SK-N-MC (cell line): ENCODE measurements around the gene TXNDC15.
"Not testable (repeated sequence)": the region's sequence is repeated elsewhere in the genome, so short reads cannot be mapped to it uniquely, and the experiment has no call there.

ENCODE experiments used
- DNase-seq: peaks from one replicate; pipeline ENCODE4 v3.0.0-alpha.2; 2011; ENCODE audit warnings: low read depth, low spot score
- H3K27ac ChIP-seq: fragments of 200-600 bp; sonication (generic); 2 replicates; pipeline ENCODE4 v1.5.1; 2016; ENCODE audit warnings: mixed run types
- H3K36me3 ChIP-seq: fragments of 200-600 bp; sonication (generic); 2 replicates; pipeline ENCODE4 v1.6.1; 2017; ENCODE audit warnings: antibody characterized with exemption, low read length, mixed read lengths; ENCODE audit not compliant: insufficient read depth
- H3K4me3 ChIP-seq: fragments of 200-600 bp; sonication (generic); 2 replicates; pipeline ENCODE4 v1.5.1; 2016
- H3K9ac ChIP-seq: fragments of 200-600 bp; sonication (generic); 2 replicates; pipeline ENCODE4 v1.8.0; 2017; ENCODE audit warnings: mixed run types, mixed read lengths; ENCODE audit not compliant: insufficient read length
- H3K9me3 ChIP-seq: fragments of 200-600 bp; sonication (generic); 2 replicates; pipeline ENCODE4 v1.6.1; 2017; ENCODE audit warnings: low read depth, mild to moderate bottlenecking, antibody characterized with exemption, low read length, moderate library complexity, mixed read lengths
- EZH2 ChIP-seq: fragments of 200-600 bp; sonication (generic); IDR thresholded peaks from one replicate; pipeline ENCODE4 v1.6.1; 2017; ENCODE audit warnings: antibody characterized with exemption
- FOXP2 ChIP-seq: optimal IDR thresholded peaks from 2 replicates; pipeline ENCODE3; 2011; ENCODE audit warnings: mild to moderate bottlenecking, moderate library complexity; ENCODE audit not compliant: insufficient read depth; ENCODE audit errors: extremely low read length, control extremely low read depth
- POLR2AphosphoS5 ChIP-seq: IDR thresholded peaks from 2 replicates; pipeline ENCODE4 v1.6.1; 2012; ENCODE audit warnings: mild to moderate bottlenecking, low read depth, low read length, borderline replicate concordance

TXNDC15 gene

DNA sequence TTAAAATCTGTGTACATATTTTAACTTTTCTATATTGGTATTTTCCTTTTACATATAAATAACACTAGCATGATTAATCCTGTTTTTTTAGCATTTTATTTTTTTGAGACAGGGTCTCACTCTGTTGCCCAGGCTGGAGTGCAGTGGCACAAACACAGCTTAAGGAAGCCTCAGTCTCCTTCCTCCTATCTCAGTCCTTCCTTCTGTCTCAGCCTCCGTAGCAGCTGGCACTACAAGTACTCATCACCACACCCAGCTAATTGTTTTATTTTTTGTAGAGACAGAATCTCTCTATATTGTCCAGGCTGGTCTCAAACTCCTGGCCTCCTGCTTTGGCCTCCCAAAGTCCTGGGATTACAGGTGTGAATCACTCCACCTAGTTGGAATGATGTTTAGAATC is 29.9 kb upstream of the TXNDC15 start:
- Histone ChIP-seq H3K4me3 (no peak overlapping the region), H3K27ac (0 out of 2 replicates have a peak overlapping the region, but pooled peaks have one; percentile 5), H3K9ac (no peak overlapping the region), H3K9me3 (no peaks in the 10 kb centered on the region), H3K36me3 (peaks cover 31% of the 10 kb centered on the region)
- TF ChIP-seq POLR2AphosphoS5 (no peak), FOXP2 (no peak), EZH2 (no peak)
- DNase-seq: no peak

DNA sequence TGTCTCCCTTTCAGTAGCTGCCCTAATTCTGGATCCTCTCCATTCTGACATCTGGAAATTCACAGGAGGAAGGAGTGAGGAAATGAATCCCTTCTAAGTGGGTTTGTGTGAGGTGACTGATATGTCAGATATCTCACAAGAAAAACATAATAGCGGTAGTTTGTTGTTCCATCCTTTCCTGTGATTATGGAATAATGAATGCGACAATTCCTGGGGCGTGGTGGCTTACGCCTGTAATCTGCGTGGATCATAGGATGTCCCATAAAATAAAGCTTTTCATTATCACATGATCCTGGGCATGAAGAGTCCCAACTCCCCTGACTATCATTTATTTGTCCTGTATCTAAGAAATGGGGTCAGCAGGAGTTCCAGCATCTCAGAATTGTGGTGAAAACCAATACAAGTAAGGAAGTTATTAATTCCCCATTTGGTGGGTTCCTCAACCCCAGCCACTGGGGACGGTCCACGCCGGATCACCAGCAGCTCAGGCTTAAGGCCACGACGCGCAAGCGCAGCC is 28.8 kb upstream of the TXNDC15 start:
- Histone ChIP-seq H3K9ac (peak overlapping the region; percentile 99), H3K36me3 (peaks cover 26% of the 10 kb centered on the region), H3K4me3 (peak overlapping the region; percentile 98), H3K9me3 (no peaks in the 10 kb centered on the region), H3K27ac (peak overlapping the region; percentile 91)
- TF ChIP-seq EZH2 (no peak), FOXP2 (no peak), POLR2AphosphoS5 (no peak)
- no peak for DNase-seq

GRCh38 chr5:134845852-134846640 is 28.1 kb upstream of the TXNDC15 start, which contains the start of gene C5orf24:
C5orf24 (plus strand) TSS chr5:134845968; CDS start chr5:134854901, 8,933 bp downstream.
- peak within 1 kb of the TSS; percentile 98 for H3K4me3 ChIP-seq
- H3K9ac ChIP-seq: peak within 1 kb of the TSS; percentile 99
- peaks cover 20% of the 10 kb centered on the region for H3K36me3 ChIP-seq
- peak within 1 kb of the TSS; percentile 91 for H3K27ac ChIP-seq
- peak; percentile 77 for DNase-seq
- TF ChIP-seq EZH2 (no peak), FOXP2 (peak; percentile 77), POLR2AphosphoS5 (peak; percentile 96)
- H3K9me3 ChIP-seq: no peaks in the 10 kb centered on the region

DNA sequence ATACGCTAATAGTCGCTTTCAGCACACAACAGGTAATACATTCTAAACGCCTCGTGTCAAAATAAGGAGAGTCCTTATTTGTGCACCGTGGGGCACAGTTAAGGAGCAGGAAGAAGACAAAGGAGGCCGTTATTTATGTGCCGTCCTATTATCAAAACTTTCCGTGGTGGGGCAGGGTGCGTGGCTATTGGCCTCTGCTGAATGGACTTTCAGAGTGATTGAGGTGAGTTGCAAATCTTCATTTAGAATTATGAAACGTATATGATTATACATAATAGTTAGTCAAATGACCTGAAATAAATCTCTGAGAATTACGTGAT is 27.6 kb upstream of the TXNDC15 start:
- no peaks in the 10 kb centered on the region for H3K9me3 ChIP-seq
- H3K27ac ChIP-seq: peak overlapping the region; percentile 91
- DNase-seq: no peak
- peak overlapping the region; percentile 98 for H3K4me3 ChIP-seq
- TF ChIP-seq FOXP2: no peak
- no peak for TF ChIP-seq POLR2AphosphoS5
- TF ChIP-seq EZH2: no peak
- peak overlapping the region; percentile 99 for H3K9ac ChIP-seq
- peaks cover 22% of the 10 kb centered on the region for H3K36me3 ChIP-seq

- Histone ChIP-seq H3K9ac (peak overlapping the region; percentile 14), H3K36me3 (peaks cover 42% of the 10 kb centered on the region)
- DNase-seq, H3K9me3 ChIP-seq, H3K27ac ChIP-seq, H3K4me3 ChIP-seq: not testable (repeated sequence)
Measured at GRCh38 chr5:134849434-134849933, 24.7 kb upstream of the TXNDC15 start.

DNA sequence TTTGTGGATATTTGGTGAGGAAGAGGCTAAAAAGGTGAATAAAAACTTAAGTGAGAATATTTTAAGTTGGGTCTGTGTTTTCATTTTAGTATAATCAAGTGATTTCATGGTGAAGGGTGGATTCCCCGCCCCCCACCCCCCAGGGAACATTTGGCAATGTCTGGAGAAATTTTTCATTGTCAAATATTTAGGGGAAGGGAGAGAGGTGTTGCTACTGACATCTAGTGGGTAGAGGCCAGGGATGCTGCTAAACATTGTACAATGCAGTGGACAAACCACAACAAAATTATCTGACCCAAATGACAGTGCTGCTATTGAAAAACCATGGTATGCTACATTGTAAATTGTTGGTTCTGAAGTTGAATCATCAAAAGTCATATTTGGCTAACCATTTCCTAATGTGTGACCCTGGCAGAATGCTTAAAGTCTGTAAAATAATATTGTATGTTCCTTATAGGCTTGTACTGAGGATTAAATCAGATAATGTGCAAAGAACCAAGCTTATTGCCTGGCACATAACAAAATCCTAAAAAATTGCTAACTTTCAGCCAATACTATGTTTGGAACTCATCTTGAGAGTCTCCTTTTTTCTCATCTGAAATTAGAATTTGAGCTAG is 22.8 kb upstream of the TXNDC15 start:
- peaks cover 60% of the 10 kb centered on the region for H3K36me3 ChIP-seq
- TF ChIP-seq FOXP2: no peak
- TF ChIP-seq EZH2: no peak
- TF ChIP-seq POLR2AphosphoS5: no peak
- no peak for DNase-seq

GRCh38 chr5:134856465-134856864 is 17.7 kb upstream of the TXNDC15 start:
- not testable (repeated sequence) for H3K9me3 ChIP-seq, DNase-seq, H3K9ac ChIP-seq, H3K4me3 ChIP-seq
- Histone ChIP-seq H3K27ac (peak overlapping the region; percentile 55; the same call in 1 of the 2 replicates), H3K36me3 (peaks cover 68% of the 10 kb centered on the region)

More for the DNA sequence above, 22.8 kb upstream of the TXNDC15 start:
- peak overlapping the region; percentile 42 for H3K9ac ChIP-seq
- no peaks in the 10 kb centered on the region for H3K9me3 ChIP-seq
- H3K4me3 ChIP-seq: no peak overlapping the region
- peak overlapping the region; percentile 66 for H3K27ac ChIP-seq

DNA sequence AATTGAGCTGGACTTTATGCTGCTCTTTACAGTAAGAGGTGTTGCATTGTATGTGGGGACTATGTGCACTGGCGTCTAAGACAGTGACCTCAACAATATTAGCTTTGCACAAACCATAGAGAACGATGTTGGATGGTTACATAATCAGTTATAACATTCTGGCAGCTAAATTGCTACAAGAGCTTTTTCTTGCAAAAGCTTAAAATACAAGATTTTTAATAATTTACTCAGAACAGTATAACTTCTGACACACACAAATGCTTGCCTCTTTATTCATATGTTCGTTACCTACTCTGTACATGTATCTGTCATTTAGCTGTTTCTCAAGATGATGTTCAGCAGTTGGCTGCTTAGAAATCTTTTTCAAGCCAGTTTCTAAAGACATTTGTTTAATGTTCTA is 16.8 kb upstream of the TXNDC15 start:
- TF ChIP-seq FOXP2: no peak
- TF ChIP-seq EZH2: no peak
- TF ChIP-seq POLR2AphosphoS5: no peak
- H3K36me3 ChIP-seq: peaks cover 61% of the 10 kb centered on the region
- H3K9ac ChIP-seq: no peak overlapping the region
- DNase-seq: no peak
- no peak overlapping the region for H3K27ac ChIP-seq
- no peaks in the 10 kb centered on the region for H3K9me3 ChIP-seq
- H3K4me3 ChIP-seq: no peak overlapping the region
